Adipocyte (in vitro differentiated cells): ENCODE results near the gene EGLN1.
A peak's percentile ranks its signal among the peaks of the same experiment; 100 is the strongest.

ENCODE experiments used
- DNase-seq: peaks from one replicate; pipeline ENCODE4 v3.0.0-alpha.2; 2015; ENCODE audit warnings: low read depth
- H3K27me3 ChIP-seq: replicated peaks from 2 replicates; pipeline ENCODE4 v1.7.0; 2013; ENCODE audit warnings: mild to moderate bottlenecking, low read length, moderate library complexity; ENCODE audit not compliant: control insufficient read depth, insufficient read depth
- H3K36me3 ChIP-seq: 2 replicates; pipeline ENCODE4 v1.7.0; 2013; ENCODE audit warnings: low read length, mild to moderate bottlenecking, moderate library complexity; ENCODE audit not compliant: control insufficient read depth, insufficient read depth, severe bottlenecking
- H3K4me1 ChIP-seq: 2 replicates; pipeline ENCODE4 v1.7.0; 2013; ENCODE audit warnings: mild to moderate bottlenecking, low read length, moderate library complexity; ENCODE audit not compliant: control insufficient read depth, insufficient read depth
- H3K4me3 ChIP-seq: 2 replicates; pipeline ENCODE4 v1.7.0; 2013; ENCODE audit warnings: mild to moderate bottlenecking, low read length, moderate library complexity
- H3K9ac ChIP-seq: 2 replicates; pipeline ENCODE4 v1.7.0; 2013; ENCODE audit warnings: mild to moderate bottlenecking, low read length, moderate library complexity
- H3K9me3 ChIP-seq: 2 replicates; pipeline ENCODE4 v1.7.0; 2013; ENCODE audit warnings: mild to moderate bottlenecking, low read length, moderate library complexity; ENCODE audit not compliant: control insufficient read depth

The EGLN1 gene

GRCh38 chr1:231381729-231382128, 40.4 kb downstream of the EGLN1 start:
- Histone ChIP-seq H3K9me3 (no peaks in the 10 kb centered on the region), H3K4me3 (no peak overlapping the region), H3K9ac (no peak overlapping the region), H3K4me1 (peaks cover 9% of the 10 kb centered on the region), H3K27me3 (no peaks in the 10 kb centered on the region), H3K36me3 (no peaks in the 10 kb centered on the region)
- DNase-seq, result no peak

GRCh38 chr1:231376875-231377549, 45.1 kb downstream of the EGLN1 start:
- no peak for DNase-seq
- H3K36me3 ChIP-seq, result no peaks in the 10 kb centered on the region
- H3K4me1 ChIP-seq, result peaks cover 5% of the 10 kb centered on the region
- H3K9me3 ChIP-seq, result no peaks in the 10 kb centered on the region
- no peaks in the 10 kb centered on the region for H3K27me3 ChIP-seq
- H3K9ac ChIP-seq, result no peak overlapping the region
- no peak overlapping the region for H3K4me3 ChIP-seq

DNA sequence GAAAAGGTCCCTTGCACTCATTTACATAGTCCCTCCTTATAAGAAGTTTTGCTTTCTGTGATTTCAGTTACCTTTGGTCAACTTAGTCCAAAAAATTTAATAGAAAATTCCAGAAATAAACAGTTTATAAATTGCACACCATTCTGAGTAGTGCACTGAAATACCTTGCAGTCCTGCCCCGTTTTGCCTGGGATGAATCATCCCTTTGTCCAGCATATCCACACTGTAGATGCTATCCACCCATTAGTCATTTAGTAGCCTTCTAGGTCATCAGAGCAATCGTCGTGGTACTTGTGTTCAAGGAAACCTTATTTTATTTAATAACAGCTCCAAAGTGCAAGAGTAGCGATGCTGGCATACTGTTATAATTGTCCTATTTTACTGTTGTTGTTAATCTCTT, 46.0 kb downstream of the EGLN1 start:
- H3K27me3 ChIP-seq, result no peaks in the 10 kb centered on the region
- H3K36me3 ChIP-seq, result no peaks in the 10 kb centered on the region
- no peak overlapping the region for H3K9ac ChIP-seq
- H3K9me3 ChIP-seq, result no peaks in the 10 kb centered on the region
- no peak overlapping the region for H3K4me3 ChIP-seq
- no peak for DNase-seq
- peaks cover 5% of the 10 kb centered on the region for H3K4me1 ChIP-seq

GRCh38 chr1:231374394-231374793, 47.7 kb downstream of the EGLN1 start:
- H3K4me1 ChIP-seq, result peaks cover 5% of the 10 kb centered on the region
- no peak for DNase-seq
- no peaks in the 10 kb centered on the region for H3K9me3 ChIP-seq
- no peaks in the 10 kb centered on the region for H3K27me3 ChIP-seq
- H3K4me3 ChIP-seq, result no peak overlapping the region
- H3K36me3 ChIP-seq, result peaks cover 5% of the 10 kb centered on the region
- H3K9ac ChIP-seq, result no peak overlapping the region

GRCh38 chr1:231372501-231372900, 49.6 kb downstream of the EGLN1 start:
- Histone ChIP-seq H3K9me3 (no peaks in the 10 kb centered on the region), H3K36me3 (peaks cover 6% of the 10 kb centered on the region), H3K9ac (no peak overlapping the region), H3K4me3 (no peak overlapping the region), H3K4me1 (peaks cover 5% of the 10 kb centered on the region), H3K27me3 (no peaks in the 10 kb centered on the region)
- DNase-seq, result no peak

DNA sequence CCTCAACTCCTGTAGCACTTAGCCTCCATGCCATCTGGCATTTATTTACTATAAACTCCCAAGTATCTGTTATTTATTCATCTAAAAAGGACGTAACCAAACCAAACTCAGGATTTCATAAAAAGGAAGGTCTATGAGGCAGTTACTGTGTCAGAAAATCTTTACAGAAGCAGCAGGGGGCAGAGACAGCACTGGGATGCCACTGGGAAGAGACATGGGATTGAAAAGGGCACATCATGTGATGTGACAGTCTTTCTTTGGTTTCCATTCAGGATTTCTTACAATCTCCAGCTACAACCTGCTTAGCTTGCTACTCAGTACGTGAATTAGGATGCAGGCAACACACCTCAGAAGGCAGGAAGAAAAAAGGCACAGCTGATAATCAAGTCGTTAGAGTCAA, 52.8 kb downstream of the EGLN1 start:
- H3K4me1 ChIP-seq, result no peaks in the 10 kb centered on the region
- no peaks in the 10 kb centered on the region for H3K27me3 ChIP-seq
- peaks cover 24% of the 10 kb centered on the region for H3K36me3 ChIP-seq

GRCh38 chr1:231364192-231364591, 57.9 kb downstream of the EGLN1 start:
- peaks cover 9% of the 10 kb centered on the region for H3K4me1 ChIP-seq
- H3K4me3 ChIP-seq, result no peak overlapping the region
- H3K36me3 ChIP-seq, result peaks cover 30% of the 10 kb centered on the region
- H3K9ac ChIP-seq, result no peak overlapping the region
- H3K9me3 ChIP-seq, result no peaks in the 10 kb centered on the region
- no peaks in the 10 kb centered on the region for H3K27me3 ChIP-seq
- no peak for DNase-seq

More for the DNA sequence above, 52.8 kb downstream of the EGLN1 start:
- no peaks in the 10 kb centered on the region for H3K9me3 ChIP-seq
- DNase-seq, result no peak
- H3K9ac ChIP-seq, result no peak overlapping the region
- no peak overlapping the region for H3K4me3 ChIP-seq

- no peaks in the 10 kb centered on the region for H3K9me3 ChIP-seq
- H3K36me3 ChIP-seq, result peaks cover 30% of the 10 kb centered on the region
- H3K4me1 ChIP-seq, result peaks cover 9% of the 10 kb centered on the region
- no peak overlapping the region for H3K4me3 ChIP-seq
- no peaks in the 10 kb centered on the region for H3K27me3 ChIP-seq
- H3K9ac ChIP-seq, result no peak overlapping the region
- no peak for DNase-seq
These were observed 58.5 kb downstream of the EGLN1 start for GRCh38 chr1:231363624-231364023.

- no peak for DNase-seq
- Histone ChIP-seq H3K4me3 (no peak overlapping the region), H3K9me3 (no peaks in the 10 kb centered on the region), H3K27me3 (no peaks in the 10 kb centered on the region), H3K9ac (no peak overlapping the region), H3K4me1 (peaks cover 21% of the 10 kb centered on the region), H3K36me3 (peaks cover 28% of the 10 kb centered on the region)
These were observed 59.8 kb downstream of the EGLN1 start for GRCh38 chr1:231362325-231362724.

GRCh38 chr1:231359113-231359512, 63.0 kb downstream of the EGLN1 start:
- no peak overlapping the region for H3K9ac ChIP-seq
- no peaks in the 10 kb centered on the region for H3K9me3 ChIP-seq
- H3K27me3 ChIP-seq, result no peaks in the 10 kb centered on the region
- DNase-seq, result peak; percentile 66
- H3K4me1 ChIP-seq, result peaks cover 22% of the 10 kb centered on the region
- peaks cover 9% of the 10 kb centered on the region for H3K36me3 ChIP-seq
- H3K4me3 ChIP-seq, result no peak overlapping the region

DNA sequence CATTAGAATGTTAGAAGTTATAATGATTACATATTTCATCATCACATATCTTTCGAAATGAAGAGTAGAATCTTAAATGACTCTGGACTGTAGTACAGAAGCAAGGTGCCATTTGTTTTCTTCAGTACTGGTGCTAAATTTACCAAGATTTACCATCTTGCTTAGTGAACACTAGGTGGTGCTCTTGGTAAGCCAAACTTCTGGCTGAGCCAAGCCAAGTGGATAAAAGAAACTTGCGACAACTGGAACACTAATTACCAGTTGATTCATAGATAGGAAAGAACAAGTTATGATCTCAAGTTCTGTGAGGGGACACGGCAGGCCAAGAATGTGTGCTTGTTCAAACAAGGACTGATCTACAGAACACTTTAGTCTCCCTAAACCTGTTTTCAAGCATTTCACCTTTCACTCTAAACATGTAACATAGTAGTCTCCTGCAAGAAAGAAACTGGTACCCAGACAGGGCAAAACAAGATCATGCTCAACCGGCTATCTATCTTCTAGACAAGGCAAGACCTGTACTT, 64.2 kb downstream of the EGLN1 start:
- Histone ChIP-seq H3K9ac (peak overlapping the region; percentile 24), H3K4me3 (no peak overlapping the region), H3K4me1 (peaks cover 22% of the 10 kb centered on the region), H3K36me3 (peaks cover 7% of the 10 kb centered on the region), H3K9me3 (no peaks in the 10 kb centered on the region), H3K27me3 (no peaks in the 10 kb centered on the region)
- DNase-seq, result peak; percentile 87
